ENCODE data around the gene ABL1.

The ABL1 gene

GRCh38 chr9:130933114-130934046, 98.3 kb downstream of the ABL1 start:
- H3K4me2 ChIP-seq (ENCODE audit: low read length) = no peak overlapping the region
- TF ChIP-seq, protein P1, sequence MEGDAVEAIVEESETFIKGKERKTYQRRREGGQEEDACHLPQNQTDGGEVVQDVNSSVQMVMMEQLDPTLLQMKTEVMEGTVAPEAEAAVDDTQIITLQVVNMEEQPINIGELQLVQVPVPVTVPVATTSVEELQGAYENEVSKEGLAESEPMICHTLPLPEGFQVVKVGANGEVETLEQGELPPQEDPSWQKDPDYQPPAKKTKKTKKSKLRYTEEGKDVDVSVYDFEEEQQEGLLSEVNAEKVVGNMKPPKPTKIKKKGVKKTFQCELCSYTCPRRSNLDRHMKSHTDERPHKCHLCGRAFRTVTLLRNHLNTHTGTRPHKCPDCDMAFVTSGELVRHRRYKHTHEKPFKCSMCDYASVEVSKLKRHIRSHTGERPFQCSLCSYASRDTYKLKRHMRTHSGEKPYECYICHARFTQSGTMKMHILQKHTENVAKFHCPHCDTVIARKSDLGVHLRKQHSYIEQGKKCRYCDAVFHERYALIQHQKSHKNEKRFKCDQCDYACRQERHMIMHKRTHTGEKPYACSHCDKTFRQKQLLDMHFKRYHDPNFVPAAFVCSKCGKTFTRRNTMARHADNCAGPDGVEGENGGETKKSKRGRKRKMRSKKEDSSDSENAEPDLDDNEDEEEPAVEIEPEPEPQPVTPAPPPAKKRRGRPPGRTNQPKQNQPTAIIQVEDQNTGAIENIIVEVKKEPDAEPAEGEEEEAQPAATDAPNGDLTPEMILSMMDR (IDR thresholded peaks at IDR 0.05; ENCODE audit: low read length) = no peak
- no peak for TF ChIP-seq EZH2 (IDR thresholded peaks at IDR 0.05; ENCODE audit: borderline replicate concordance, low read length)

DNA sequence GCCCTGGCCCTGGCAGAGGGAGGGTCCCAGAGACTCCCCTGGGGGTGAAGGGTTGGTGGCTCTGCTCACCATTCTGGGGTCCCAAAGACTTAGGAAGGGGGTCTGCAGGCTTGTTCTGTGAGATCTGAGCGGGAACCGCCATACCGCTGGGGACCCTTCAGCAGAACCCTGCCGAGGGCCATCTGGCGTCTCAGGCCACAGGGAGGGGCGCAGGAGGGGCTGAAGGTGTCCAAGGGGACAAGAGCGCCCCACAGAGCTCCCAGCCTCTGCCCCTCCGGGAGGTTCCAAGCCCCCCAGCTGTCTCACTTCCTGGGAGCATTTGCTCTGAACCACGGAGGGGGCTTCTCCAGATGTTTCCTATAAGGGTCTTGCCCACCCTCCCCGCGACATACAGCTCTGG, 99.2 kb downstream of the ABL1 start:
- no peaks in the 10 kb centered on the region for H3K79me2 ChIP-seq (ENCODE audit: insufficient read depth, low read length)
- H3K9ac ChIP-seq (ENCODE audit: low read length) = no peak overlapping the region
- no peaks in the 10 kb centered on the region for H3K36me3 ChIP-seq (ENCODE audit: insufficient read depth, low read length)
- TF ChIP-seq EZH2 (IDR thresholded peaks at IDR 0.05; ENCODE audit: borderline replicate concordance, low read length) = no peak
- TF ChIP-seq, protein P1 (IDR thresholded peaks at IDR 0.05; ENCODE audit: low read length) = no peak
- H3K4me3 ChIP-seq (ENCODE audit: low read depth, low read length, poor library complexity, severe bottlenecking) = no peak overlapping the region
- no peaks in the 10 kb centered on the region for H3K4me1 ChIP-seq (ENCODE audit: insufficient read depth, low read length, severe bottlenecking)
- no peaks in the 10 kb centered on the region for H3K9me2 ChIP-seq (ENCODE audit: low read depth, low read length)
- no peaks in the 10 kb centered on the region for H3K9me3 ChIP-seq (ENCODE audit: low read length)
- H3K27ac ChIP-seq (ENCODE audit: low read depth, low read length, poor library complexity, severe bottlenecking) = no peak overlapping the region
- H3F3A ChIP-seq (ENCODE audit: insufficient read depth, low read length) = no peaks in the 10 kb centered on the region
- H3K4me2 ChIP-seq (ENCODE audit: low read length) = no peak overlapping the region
- H3K27me3 ChIP-seq (ENCODE audit: insufficient read depth, low read length) = peaks cover 6% of the 10 kb centered on the region; the same call in 1 of the 2 replicates
- no peak overlapping the region for H2AFZ ChIP-seq (ENCODE audit: low read length)
- H4K20me1 ChIP-seq (ENCODE audit: insufficient read depth, low read length) = no peaks in the 10 kb centered on the region

More at GRCh38 chr9:130933114-130934046, 98.3 kb downstream of the ABL1 start:
- no peaks in the 10 kb centered on the region for H3K4me1 ChIP-seq (ENCODE audit: insufficient read depth, low read length, severe bottlenecking)
- peaks cover 8% of the 10 kb centered on the region; the same call in 1 of the 2 replicates for H3K27me3 ChIP-seq (ENCODE audit: insufficient read depth, low read length)
- no peaks in the 10 kb centered on the region for H3K9me3 ChIP-seq (ENCODE audit: low read length)
- H3K9me2 ChIP-seq (ENCODE audit: low read depth, low read length) = no peaks in the 10 kb centered on the region
- no peaks in the 10 kb centered on the region for H3K36me3 ChIP-seq (ENCODE audit: insufficient read depth, low read length)
- H3K9ac ChIP-seq (ENCODE audit: low read length) = no peak overlapping the region
- no peaks in the 10 kb centered on the region for H4K20me1 ChIP-seq (ENCODE audit: insufficient read depth, low read length)
- H3K27ac ChIP-seq (ENCODE audit: low read depth, low read length, poor library complexity, severe bottlenecking) = no peak overlapping the region
- no peaks in the 10 kb centered on the region for H3K79me2 ChIP-seq (ENCODE audit: insufficient read depth, low read length)
- no peak overlapping the region for H3K4me3 ChIP-seq (ENCODE audit: low read depth, low read length, poor library complexity, severe bottlenecking)
- H3F3A ChIP-seq (ENCODE audit: insufficient read depth, low read length) = no peaks in the 10 kb centered on the region
- H2AFZ ChIP-seq (ENCODE audit: low read length) = no peak overlapping the region

DNA sequence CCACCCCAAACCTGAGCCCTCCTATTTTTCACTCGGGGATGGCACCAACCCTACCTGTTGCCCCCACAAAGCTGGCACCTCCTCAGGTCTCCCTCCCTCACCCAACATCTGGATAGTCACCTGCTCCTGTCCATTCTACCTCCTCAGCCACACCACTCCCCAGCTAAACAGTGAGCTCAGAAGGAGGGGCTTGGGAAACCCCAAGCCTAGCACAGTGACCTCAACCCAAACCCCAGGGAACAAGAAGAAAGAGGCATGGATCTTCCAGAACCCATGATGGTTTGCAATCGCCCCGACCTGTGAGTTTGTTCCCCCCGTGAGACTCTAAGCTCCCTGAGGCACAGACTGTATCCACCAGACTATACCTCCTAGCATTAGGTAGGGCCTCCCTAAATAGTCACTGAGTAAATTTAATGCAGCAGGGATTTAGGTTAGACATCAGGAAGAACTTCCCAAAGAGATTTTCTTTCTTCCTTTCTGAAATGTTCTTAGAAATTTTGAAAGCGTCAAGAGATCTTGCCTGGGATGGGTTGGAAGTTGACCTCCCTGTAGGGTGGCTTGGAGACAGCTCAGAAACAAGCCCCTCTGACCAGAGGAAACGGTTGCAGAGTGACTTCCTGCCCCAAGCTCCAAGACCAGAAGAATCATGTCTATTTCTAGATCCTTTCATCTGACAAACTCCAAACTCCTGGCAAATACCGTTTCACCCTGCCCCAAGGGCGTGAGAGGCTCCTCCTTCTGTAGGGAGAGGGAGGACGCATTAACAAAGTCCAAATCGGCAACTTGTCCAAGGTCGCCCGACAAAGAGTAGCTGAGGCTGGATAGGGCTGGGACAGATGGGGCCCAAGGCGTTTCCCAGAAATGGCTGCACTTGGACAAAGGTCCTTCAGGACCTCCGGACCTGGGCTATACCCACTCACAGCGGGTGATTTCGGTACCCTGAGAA, 99.9 kb downstream of the ABL1 start:
- TF ChIP-seq EZH2 (IDR thresholded peaks at IDR 0.05; ENCODE audit: borderline replicate concordance, low read length) = no peak
- no peak overlapping the region for H3K4me3 ChIP-seq (ENCODE audit: low read depth, low read length, poor library complexity, severe bottlenecking)
- H3K27ac ChIP-seq (ENCODE audit: low read depth, low read length, poor library complexity, severe bottlenecking) = no peak overlapping the region
- H3K79me2 ChIP-seq (ENCODE audit: insufficient read depth, low read length) = no peaks in the 10 kb centered on the region
- H3K4me1 ChIP-seq (ENCODE audit: insufficient read depth, low read length, severe bottlenecking) = no peaks in the 10 kb centered on the region
- no peaks in the 10 kb centered on the region for H3K9me3 ChIP-seq (ENCODE audit: low read length)
- H4K20me1 ChIP-seq (ENCODE audit: insufficient read depth, low read length) = no peaks in the 10 kb centered on the region
- H3K27me3 ChIP-seq (ENCODE audit: insufficient read depth, low read length) = peaks cover 6% of the 10 kb centered on the region; the same call in 1 of the 2 replicates
- no peaks in the 10 kb centered on the region for H3K9me2 ChIP-seq (ENCODE audit: low read depth, low read length)
- H3F3A ChIP-seq (ENCODE audit: insufficient read depth, low read length) = no peaks in the 10 kb centered on the region
- H2AFZ ChIP-seq (ENCODE audit: low read length) = no peak overlapping the region
- H3K9ac ChIP-seq (ENCODE audit: low read length) = no peak overlapping the region
- no peaks in the 10 kb centered on the region for H3K36me3 ChIP-seq (ENCODE audit: insufficient read depth, low read length)
- no peak overlapping the region for H3K4me2 ChIP-seq (ENCODE audit: low read length)

All from OCI-LY1 (cell line).